OCI-LY1 (cell line): ENCODE results near the gene PRR3.
A peak's percentile ranks its signal among the peaks of the same experiment; 100 is the strongest.
"Not testable (repeated sequence)": the region's sequence is repeated elsewhere in the genome, so short reads cannot be mapped to it uniquely, and the experiment has no call there.

ENCODE experiments used
- H2AFZ ChIP-seq: fragments of 200-600 bp; sonication (generic), shearing (Covaris generic); 2 replicates; pipeline ENCODE4 v1.6.0; 2014; ENCODE audit warnings: antibody characterized with exemption, mild to moderate bottlenecking, low read length
- H3F3A ChIP-seq: fragments of 200-600 bp; sonication (generic), shearing (Covaris generic); 2 replicates; pipeline ENCODE4 v1.6.0; 2014; ENCODE audit warnings: mild to moderate bottlenecking, antibody characterized with exemption, low read length, moderate library complexity; ENCODE audit not compliant: insufficient read depth
- H3K27ac ChIP-seq: fragments of 200-600 bp; sonication (generic); 2 replicates; pipeline ENCODE4 v1.5.1; 2014; ENCODE audit warnings: low read length, mixed run types, mild to moderate bottlenecking, low read depth; ENCODE audit not compliant: poor library complexity, severe bottlenecking
- H3K27me3 ChIP-seq: fragments of 200-600 bp; sonication (generic); 2 replicates; pipeline ENCODE4 v1.6.0; 2014; ENCODE audit warnings: antibody characterized with exemption, mild to moderate bottlenecking, low read length, moderate library complexity; ENCODE audit not compliant: insufficient read depth
- H3K36me3 ChIP-seq: fragments of 200-600 bp; sonication (generic); 2 replicates; pipeline ENCODE4 v1.6.1; 2014; ENCODE audit warnings: mild to moderate bottlenecking, antibody characterized with exemption, low read length, moderate library complexity, mixed read lengths; ENCODE audit not compliant: insufficient read depth
- H3K4me1 ChIP-seq: fragments of 200-600 bp; sonication (generic); 2 replicates; pipeline ENCODE4 v1.5.1; 2014; ENCODE audit warnings: mild to moderate bottlenecking, low read length, moderate library complexity; ENCODE audit not compliant: insufficient read depth, severe bottlenecking
- H3K4me2 ChIP-seq: fragments of 200-600 bp; sonication (generic), shearing (Covaris generic); 2 replicates; pipeline ENCODE4 v1.6.1; 2014; ENCODE audit warnings: low read length
- H3K4me3 ChIP-seq: fragments of 200-600 bp; sonication (generic); 2 replicates; pipeline ENCODE4 v1.5.1; 2014; ENCODE audit warnings: low read length, low read depth, mild to moderate bottlenecking, mixed read lengths; ENCODE audit not compliant: poor library complexity, severe bottlenecking
- H3K79me2 ChIP-seq: fragments of 200-600 bp; shearing (Covaris generic); 2 replicates; pipeline ENCODE4 v1.6.1; 2016; ENCODE audit warnings: mixed run types, low read length, mixed read lengths; ENCODE audit not compliant: insufficient read depth
- H3K9ac ChIP-seq: fragments of 200-600 bp; sonication (generic), shearing (Covaris generic); 2 replicates; pipeline ENCODE4 v1.6.1; 2014; ENCODE audit warnings: mild to moderate bottlenecking, low read length, mixed read lengths
- H3K9me2 ChIP-seq: fragments of 200-600 bp; sonication (generic), shearing (Covaris generic); 2 replicates; pipeline ENCODE4 v1.6.1; 2014; ENCODE audit warnings: low read depth, mild to moderate bottlenecking, low read length, mixed read lengths
- H3K9me3 ChIP-seq: fragments of 200-600 bp; shearing (Covaris generic); 2 replicates; pipeline ENCODE4 v1.6.1; 2014; ENCODE audit warnings: low read length, mixed read lengths
- H4K20me1 ChIP-seq: fragments of 200-600 bp; sonication (generic), shearing (Covaris generic); 2 replicates; pipeline ENCODE4 v1.6.0; 2016; ENCODE audit warnings: mild to moderate bottlenecking, low read length; ENCODE audit not compliant: insufficient read depth
- CTCF ChIP-seq: fragments of 200-600 bp; sonication (generic), shearing (Covaris generic); IDR thresholded peaks from 2 replicates; pipeline ENCODE4 v1.5.1; 2017; ENCODE audit warnings: mild to moderate bottlenecking, antibody characterized with exemption, low read length, moderate library complexity, mixed read lengths
- EZH2 ChIP-seq: fragments of 200-600 bp; sonication (generic), shearing (Covaris generic); IDR thresholded peaks from 2 replicates; pipeline ENCODE4 v1.8.0; 2017; ENCODE audit warnings: borderline replicate concordance, mixed run types, mild to moderate bottlenecking, antibody characterized with exemption, low read length, moderate library complexity, mixed read lengths

The PRR3 gene

GRCh38 chr6:30591008-30591407 is 33.9 kb downstream of the PRR3 start:
- Histone ChIP-seq H2AFZ (no peak overlapping the region), H3K36me3 (peaks cover 83% of the 10 kb centered on the region), H3K4me2 (no peak overlapping the region), H3K9ac (no peak overlapping the region), H3K9me3 (no peaks in the 10 kb centered on the region), H3K79me2 (no peaks in the 10 kb centered on the region), H3K27me3 (no peaks in the 10 kb centered on the region), H3K9me2 (no peaks in the 10 kb centered on the region), H3F3A (no peaks in the 10 kb centered on the region), H4K20me1 (no peaks in the 10 kb centered on the region), H3K4me1 (no peaks in the 10 kb centered on the region), H3K4me3 (no peak overlapping the region), H3K27ac (no peak overlapping the region)
- no peak for TF ChIP-seq CTCF

GRCh38 chr6:30592287-30592686 is 35.2 kb downstream of the PRR3 start:
- Histone ChIP-seq H3K79me2 (no peaks in the 10 kb centered on the region), H3K9ac (no peak overlapping the region), H3K4me2 (no peak overlapping the region), H3K9me3 (no peaks in the 10 kb centered on the region), H3K9me2 (no peaks in the 10 kb centered on the region), H3K4me1 (no peaks in the 10 kb centered on the region), H3K27me3 (no peaks in the 10 kb centered on the region), H3F3A (0 out of 2 replicates have a peak, but pooled peaks cover 4% of the 10 kb centered on the region), H3K4me3 (no peak overlapping the region), H4K20me1 (no peaks in the 10 kb centered on the region), H2AFZ (no peak overlapping the region), H3K27ac (no peak overlapping the region), H3K36me3 (peaks cover 71% of the 10 kb centered on the region)
- TF ChIP-seq EZH2 = no peak
- no peak for TF ChIP-seq CTCF

GRCh38 chr6:30597315-30598144 is 40.4 kb downstream of the PRR3 start:
- Histone ChIP-seq H3K27ac (peak overlapping the region; percentile 19), H3F3A (peaks cover 14% of the 10 kb centered on the region; the same call in 1 of the 2 replicates), H3K36me3 (peaks cover 54% of the 10 kb centered on the region)
- H4K20me1 ChIP-seq, H3K4me3 ChIP-seq, H3K9me3 ChIP-seq, H3K4me2 ChIP-seq, H3K27me3 ChIP-seq, H3K9me2 ChIP-seq, H2AFZ ChIP-seq, H3K79me2 ChIP-seq, H3K9ac ChIP-seq, H3K4me1 ChIP-seq: not testable (repeated sequence)
- TF ChIP-seq CTCF = peak; percentile 78
